Natural killer cell (primary cell): ENCODE results near the gene VN1R5. TPM values are rescaled to one million over a fixed set of nuclear protein-coding genes. Genes with fewer than 3 reads are reported as not detected.

Source experiments
- ATAC-seq, 3 donors: fragments of 150-1000 bp in 2 of 3; fragments of 200-7000 bp in 1 of 3; cut with Tn5 transposase; 1 replicate in 1 of 3; 2 replicates in 2 of 3; pipeline ENCODE4 v1.10.0; 2021; ENCODE audit warnings: mild to moderate bottlenecking in 2 of 3, moderate library complexity in 2 of 3
- DNase-seq, 2 donors: peaks; one replicate each; pipeline versions ENCODE4 v3.0.0 to v3.0.0-alpha.2; 2013 to 2021; ENCODE audit warnings: mixed read lengths in 1 of 2
- H3K27ac ChIP-seq: one replicate; pipeline ENCODE4 v1.5.1; 2013; ENCODE audit warnings: mild to moderate bottlenecking, low read length
- H3K27me3 ChIP-seq: one replicate; pipeline ENCODE4 v1.6.1; 2013; ENCODE audit warnings: low read length; ENCODE audit not compliant: control insufficient read depth, insufficient read depth
- H3K36me3 ChIP-seq: one replicate; pipeline ENCODE4 v1.6.1; 2013; ENCODE audit warnings: low read length; ENCODE audit not compliant: control insufficient read depth, insufficient read depth
- H3K4me1 ChIP-seq: one replicate; pipeline ENCODE4 v1.6.1; 2013; ENCODE audit warnings: low read length; ENCODE audit not compliant: control insufficient read depth, insufficient read depth
- H3K4me3 ChIP-seq: one replicate; pipeline ENCODE4 v1.5.1; 2013; ENCODE audit warnings: low read length
- H3K9me3 ChIP-seq: one replicate; pipeline ENCODE4 v1.6.1; 2013; ENCODE audit warnings: low read length; ENCODE audit not compliant: control insufficient read depth, insufficient read depth
- H3K27ac Mint-ChIP-seq, 2 donors: one replicate each; pipeline ENCODE4 v1.8.0; 2022; ENCODE audit warnings: mild to moderate bottlenecking in 2 of 2, mixed read lengths in 2 of 2, moderate library complexity in 1 of 2
- H3K27me3 Mint-ChIP-seq, 2 donors: one replicate each; pipeline ENCODE4 v1.8.0; 2022; ENCODE audit warnings: low read depth in 2 of 2, mixed read lengths in 2 of 2
- H3K36me3 Mint-ChIP-seq: one replicate; pipeline ENCODE4 v1.8.0; 2022; ENCODE audit warnings: mixed read lengths
- H3K4me1 Mint-ChIP-seq, 2 donors: one replicate each; pipeline ENCODE4 v1.8.0; 2022; ENCODE audit warnings: mixed read lengths in 2 of 2
- H3K4me3 Mint-ChIP-seq: one replicate; pipeline ENCODE4 v1.8.0; 2022; ENCODE audit warnings: mild to moderate bottlenecking, moderate library complexity, mixed read lengths
- H3K9me3 Mint-ChIP-seq, 2 donors: one replicate each; pipeline ENCODE4 v1.8.0; 2022; ENCODE audit warnings: mixed read lengths in 2 of 2
- WGBS: methylation state at CpG from one replicate; pipeline ENCODE4 v1.1.7; 2013; ENCODE audit warnings: missing lambda C conversion rate; ENCODE audit not compliant: insufficient coverage; 5-methylcytosine and 5-hydroxymethylcytosine counted together
- intact Hi-C: fragments of 100-400 bp; cut with micrococcal nuclease; formaldehyde crosslinking; loops from one replicate; pipeline ENCODE4 v1.14.2; 2022
- total RNA-seq, 4 donors: library from RNA; stranded (reverse); fragments of 120-200 nt in 1 of 4; gene quantifications; one replicate each; pipeline versions ENCODE4 v1.2.3 to v1.2.4, GENCODE V29; 2013 to 2022
- TF ChIP-seq, protein P1 (sequence below): fragments of 200-600 bp; IDR thresholded peaks from one replicate; pipeline ENCODE4 v1.8.0; 2022; ENCODE audit warnings: antibody characterized with exemption

The VN1R5 gene
- total RNA-seq, 3 donors from 2014 or later (not counting 1 experiment from before 2014, with no cell fraction given): not detected

DNA sequence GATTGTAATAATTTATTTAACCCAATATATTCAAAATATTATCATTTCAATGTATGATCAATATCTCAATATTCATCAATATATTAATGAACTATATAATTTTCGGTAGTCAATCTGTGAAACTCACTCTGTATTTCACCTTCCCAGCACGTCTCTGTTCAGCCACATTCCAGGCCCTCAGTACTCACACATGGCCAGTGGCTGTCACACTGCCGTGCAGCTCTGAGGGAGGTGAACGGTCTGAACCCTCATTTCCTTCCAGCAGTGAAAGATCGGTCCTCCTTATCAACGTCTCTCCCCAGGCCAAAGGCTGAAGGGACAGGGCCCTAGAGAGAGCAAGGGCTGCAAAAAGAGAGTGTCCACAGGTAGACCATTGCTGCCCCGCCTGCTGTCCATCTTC lies 44.5 kb upstream of the VN1R5 start:
- TF ChIP-seq, protein P1, sequence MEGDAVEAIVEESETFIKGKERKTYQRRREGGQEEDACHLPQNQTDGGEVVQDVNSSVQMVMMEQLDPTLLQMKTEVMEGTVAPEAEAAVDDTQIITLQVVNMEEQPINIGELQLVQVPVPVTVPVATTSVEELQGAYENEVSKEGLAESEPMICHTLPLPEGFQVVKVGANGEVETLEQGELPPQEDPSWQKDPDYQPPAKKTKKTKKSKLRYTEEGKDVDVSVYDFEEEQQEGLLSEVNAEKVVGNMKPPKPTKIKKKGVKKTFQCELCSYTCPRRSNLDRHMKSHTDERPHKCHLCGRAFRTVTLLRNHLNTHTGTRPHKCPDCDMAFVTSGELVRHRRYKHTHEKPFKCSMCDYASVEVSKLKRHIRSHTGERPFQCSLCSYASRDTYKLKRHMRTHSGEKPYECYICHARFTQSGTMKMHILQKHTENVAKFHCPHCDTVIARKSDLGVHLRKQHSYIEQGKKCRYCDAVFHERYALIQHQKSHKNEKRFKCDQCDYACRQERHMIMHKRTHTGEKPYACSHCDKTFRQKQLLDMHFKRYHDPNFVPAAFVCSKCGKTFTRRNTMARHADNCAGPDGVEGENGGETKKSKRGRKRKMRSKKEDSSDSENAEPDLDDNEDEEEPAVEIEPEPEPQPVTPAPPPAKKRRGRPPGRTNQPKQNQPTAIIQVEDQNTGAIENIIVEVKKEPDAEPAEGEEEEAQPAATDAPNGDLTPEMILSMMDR: no peak
- ATAC-seq (no peak), DNase-seq (no peak)
- 64% methylated on average over 7 of the region's 7 CpGs for WGBS
- Histone ChIP-seq H3K4me3 (no peak overlapping the region), H3K4me1 (peaks cover 27% of the 10 kb centered on the region), H3K27me3 (no peaks in the 10 kb centered on the region), H3K27ac (peak overlapping the region; percentile 99), H3K36me3 (no peaks in the 10 kb centered on the region), H3K9me3 (no peaks in the 10 kb centered on the region)
- no peaks in the 10 kb centered on the region for H3K9me3 Mint-ChIP-seq
- peak overlapping the region; percentile 93 to 96 for H3K27ac Mint-ChIP-seq
- intact Hi-C loops: loop anchor here (2.0 to 5.0 kb wide), 3 partner anchors 107 to 279 kb away; partner anchors contain the start of genes ZNF496 and ZNF669
- peaks cover 39 to 45% of the 10 kb centered on the region in 2 donors for H3K4me1 Mint-ChIP-seq
- H3K27me3 Mint-ChIP-seq: peaks cover 3 to 7% of the 10 kb centered on the region in 2 donors
- no peak overlapping the region for H3K4me3 Mint-ChIP-seq
- no peaks in the 10 kb centered on the region for H3K36me3 Mint-ChIP-seq

DNA sequence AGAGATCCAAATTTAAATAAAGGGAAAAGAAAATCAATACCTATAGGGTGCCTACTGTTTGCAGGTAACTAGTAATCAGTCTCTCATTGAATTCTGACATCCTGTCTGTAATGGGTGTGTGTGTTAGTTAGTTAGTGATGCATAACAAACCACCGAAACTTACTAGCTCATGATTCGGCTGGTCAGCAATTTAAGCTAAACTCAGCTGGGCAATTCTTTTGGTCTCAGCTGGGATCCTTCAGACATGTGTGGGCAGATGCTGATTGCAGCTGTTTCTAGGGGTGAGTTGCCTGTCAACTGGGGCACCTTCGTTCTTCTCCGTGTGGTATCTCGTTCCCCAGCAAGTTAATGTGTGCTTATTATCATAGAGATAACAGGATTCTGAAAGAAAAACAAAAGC lies 43.9 kb upstream of the VN1R5 start:
- whole genome bisulfite sequencing: 84% methylated on average over 5 of the region's 5 CpGs
- Histone ChIP-seq H3K27me3 (no peaks in the 10 kb centered on the region), H3K27ac (peak overlapping the region; percentile 99), H3K4me3 (no peak overlapping the region), H3K4me1 (peaks cover 22% of the 10 kb centered on the region), H3K36me3 (no peaks in the 10 kb centered on the region), H3K9me3 (no peaks in the 10 kb centered on the region)
- H3K9me3 Mint-ChIP-seq: no peaks in the 10 kb centered on the region
- peak overlapping the region; percentile 93 to 96 for H3K27ac Mint-ChIP-seq
- no peak for DNase-seq
- peaks cover 7 to 14% of the 10 kb centered on the region in 2 donors for H3K27me3 Mint-ChIP-seq
- TF ChIP-seq, protein P1: no peak
- ATAC-seq: no peak
- H3K4me3 Mint-ChIP-seq: peak overlapping the region; percentile 67
- peaks cover 37 to 42% of the 10 kb centered on the region in 2 donors for H3K4me1 Mint-ChIP-seq
- H3K36me3 Mint-ChIP-seq: no peaks in the 10 kb centered on the region
- intact Hi-C loops: loop anchor here (5.0 kb wide), 1 partner anchor 120 kb away; the partner anchor contains the start of gene ZNF496

DNA sequence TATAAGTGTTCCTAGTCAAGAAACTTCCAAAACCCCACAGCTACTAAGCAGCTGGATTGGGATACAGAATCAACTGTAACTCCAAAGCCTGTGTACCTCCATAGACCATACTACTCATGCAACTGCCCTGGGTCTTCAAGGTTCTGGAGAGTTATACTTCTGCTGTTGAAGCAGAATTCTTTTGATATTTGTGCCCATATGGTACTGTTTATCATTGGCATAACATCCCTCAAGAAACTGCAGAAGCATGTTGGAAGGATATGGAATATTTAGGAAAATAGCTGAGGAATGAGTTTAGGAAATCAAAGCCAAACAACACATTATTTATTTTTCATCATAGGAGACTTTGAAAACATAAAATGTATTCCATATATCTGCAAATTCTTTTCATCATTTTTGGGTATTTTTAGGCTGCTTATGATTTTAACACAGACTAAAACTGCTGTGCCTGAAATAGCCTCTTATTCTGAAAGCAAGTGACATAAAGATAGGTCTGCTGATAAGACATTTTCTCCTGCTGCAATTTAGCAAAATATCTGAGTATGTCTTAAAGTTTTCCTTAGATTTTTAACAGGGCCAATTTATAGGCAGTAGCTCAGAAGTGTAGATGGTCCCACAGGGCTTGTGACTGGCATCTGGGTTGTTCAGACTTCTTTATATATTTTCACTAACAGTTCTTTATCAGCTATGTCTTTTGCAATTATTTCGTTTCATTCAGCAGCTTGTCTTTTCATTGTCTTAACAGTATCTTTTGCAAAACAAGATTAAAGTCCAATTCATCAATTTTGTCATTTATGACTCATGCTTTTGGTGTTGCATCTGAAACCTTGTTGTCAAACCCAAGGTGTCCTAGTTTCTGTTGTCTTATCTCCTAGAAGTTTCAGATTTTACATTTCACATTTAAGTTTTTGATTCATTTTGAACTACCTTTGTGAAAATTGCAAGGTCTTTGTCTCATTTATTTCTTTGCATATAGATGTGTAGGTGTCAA lies 43.0 kb upstream of the VN1R5 start:
- Mint-ChIP-seq H3K4me3 (peak overlapping the region; percentile 67), H3K27me3 (peaks cover 12 to 18% of the 10 kb centered on the region in 2 donors), H3K36me3 (no peaks in the 10 kb centered on the region), H3K4me1 (peaks cover 28 to 33% of the 10 kb centered on the region in 2 donors), H3K9me3 (no peaks in the 10 kb centered on the region), H3K27ac (peak overlapping the region; percentile 93 to 96)
- Histone ChIP-seq H3K27me3 (no peaks in the 10 kb centered on the region), H3K4me1 (peaks cover 19% of the 10 kb centered on the region), H3K36me3 (no peaks in the 10 kb centered on the region), H3K9me3 (no peaks in the 10 kb centered on the region), H3K27ac (no peak overlapping the region), H3K4me3 (no peak overlapping the region)
- DNase-seq (no peak), ATAC-seq (no peak)
- intact Hi-C loops: loop anchor here (5.0 kb wide), 1 partner anchor 119 kb away; the partner anchor contains the start of gene ZNF496
- 50% methylated on average over 1 of the region's 1 CpG for WGBS
- TF ChIP-seq, protein P1: no peak
